Suprapubic skin (tissue), 4 donors: ENCODE data around the gene MYO16.

Experiments used
- POLR2A ChIP-seq, 2 donors: fragments of 450-650 bp; IDR thresholded peaks; one replicate each; pipeline ENCODE4 v1.6.1; 2017; ENCODE audit warnings: antibody characterized with exemption in 2 of 2, mild to moderate bottlenecking in 2 of 2, moderate library complexity in 2 of 2
- POLR2AphosphoS5 ChIP-seq, 3 donors: sonication (generic); formaldehyde crosslinking; IDR thresholded peaks; one replicate each; pipeline ENCODE4 v1.6.1; 2017; ENCODE audit warnings: antibody characterized with exemption in 3 of 3

GRCh38 chr13:109095126-109095525 is 465.7 kb downstream of the MYO16 start:
- no peak for TF ChIP-seq POLR2A (IDR thresholded peaks at IDR 0.05)
- no peak for TF ChIP-seq POLR2AphosphoS5 (IDR thresholded peaks at IDR 0.05)
